NOMO-1 treated with DMSO at 0.1 percent for 48 hours (cell line): ENCODE results near the gene LIF.
"Not testable (repeated sequence)": the region's sequence is repeated elsewhere in the genome, so short reads cannot be mapped to it uniquely, and the experiment has no call there.

Experiments
- DNase-seq: peaks from one replicate; lab custom pipeline; 2025; ENCODE audit not compliant: unreplicated experiment; lab: John Stamatoyannopoulos, UW

Gene LIF

DNA sequence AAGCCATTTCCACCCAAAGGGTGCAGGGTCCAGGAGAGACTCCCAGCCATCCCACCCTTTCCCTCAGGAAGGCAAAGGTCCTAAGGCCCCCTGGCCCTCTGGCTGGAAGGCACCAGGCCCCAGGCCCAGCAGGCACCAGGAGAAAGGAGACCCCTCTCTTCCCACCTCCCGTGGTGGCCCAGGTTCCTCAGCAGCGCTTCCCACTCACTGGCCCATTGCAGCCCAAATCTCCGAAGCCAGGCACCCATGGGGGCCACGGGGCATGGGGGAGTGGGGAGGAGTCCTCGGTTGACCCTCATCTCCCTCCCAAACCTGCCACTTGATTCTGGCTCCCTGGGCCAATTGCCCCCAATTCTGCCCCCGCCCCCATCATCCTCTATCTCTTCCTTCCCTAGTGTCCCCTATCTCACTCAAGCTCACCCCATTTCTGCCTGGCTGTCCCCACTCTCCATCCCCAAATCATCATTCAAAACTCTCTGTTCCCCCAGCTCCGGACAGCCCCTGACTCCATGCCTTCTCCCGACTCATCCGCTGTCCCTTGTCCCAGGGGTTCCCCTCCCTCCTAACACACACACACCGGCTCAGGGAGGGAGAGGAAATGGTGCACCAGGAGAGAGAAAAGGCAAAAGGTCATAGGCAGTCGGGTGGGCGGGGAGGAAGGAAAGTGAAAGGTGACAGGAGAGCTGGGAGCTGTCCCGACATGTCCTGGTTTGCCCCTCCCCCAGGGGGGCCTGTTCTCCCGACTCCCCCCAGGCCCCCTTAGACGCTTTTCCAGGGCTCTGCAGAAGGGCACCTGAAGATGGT is 1.2 kb downstream of the LIF start:
- no peak for DNase-seq

DNA sequence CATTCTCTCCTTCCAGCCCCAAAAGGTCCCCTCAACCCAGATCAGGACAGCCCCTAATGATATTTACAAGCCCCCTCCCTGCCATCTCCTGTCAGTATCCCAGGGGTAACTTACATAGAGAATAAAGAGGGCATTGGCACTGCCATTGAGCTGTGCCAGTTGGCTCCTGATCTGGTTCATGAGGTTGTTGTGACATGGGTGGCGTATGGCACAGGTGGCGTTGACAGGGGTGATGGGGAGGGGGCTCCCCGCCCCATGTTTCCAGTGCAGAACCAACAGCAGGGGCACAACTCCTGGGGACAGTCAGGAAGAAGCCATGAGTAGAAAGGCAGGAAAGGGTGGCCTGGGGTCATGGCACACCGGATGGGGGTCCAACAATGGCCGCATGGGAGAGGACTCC is 1.9 kb downstream of the LIF start:
- no peak for DNase-seq

DNA sequence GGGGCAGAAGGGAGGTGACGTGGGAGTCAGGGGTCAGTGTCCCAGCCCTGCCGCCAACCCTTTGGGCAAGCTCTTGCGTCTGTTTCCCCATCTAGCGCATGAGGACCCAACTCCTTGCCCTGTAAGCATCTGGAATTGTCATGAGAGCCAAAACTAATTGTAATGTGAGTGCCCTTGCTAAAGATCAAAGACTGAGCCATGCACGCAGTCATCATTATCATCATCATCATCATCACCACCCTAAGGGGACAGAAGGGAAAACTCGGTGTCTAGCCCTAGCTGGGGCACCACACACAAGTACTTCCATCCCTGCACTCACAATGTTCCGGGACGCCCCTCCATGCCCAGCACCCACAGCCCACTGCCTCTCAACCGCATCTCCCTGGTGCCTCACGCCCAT is 2.5 kb downstream of the LIF start:
- no peak for DNase-seq

DNA sequence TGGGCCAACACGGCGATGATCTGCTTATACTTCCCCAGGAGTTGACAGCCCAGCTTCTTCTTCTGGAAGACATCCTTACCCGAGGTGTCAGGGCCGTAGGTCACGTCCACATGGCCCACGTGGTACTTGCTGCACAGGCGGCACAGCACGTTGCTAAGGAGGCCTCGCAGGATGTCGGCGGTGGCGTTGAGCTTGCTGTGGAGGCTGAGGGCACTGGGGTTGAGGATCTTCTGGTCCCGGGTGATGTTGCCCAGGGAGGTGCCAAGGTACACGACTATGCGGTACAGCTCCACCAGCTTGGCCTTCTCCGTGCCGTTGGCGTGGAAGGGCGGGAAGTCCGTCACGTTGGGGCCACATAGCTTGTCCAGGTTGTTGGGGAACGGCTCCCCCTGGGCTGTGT is 2.9 kb downstream of the LIF start:
- DNase-seq: no peak

DNA sequence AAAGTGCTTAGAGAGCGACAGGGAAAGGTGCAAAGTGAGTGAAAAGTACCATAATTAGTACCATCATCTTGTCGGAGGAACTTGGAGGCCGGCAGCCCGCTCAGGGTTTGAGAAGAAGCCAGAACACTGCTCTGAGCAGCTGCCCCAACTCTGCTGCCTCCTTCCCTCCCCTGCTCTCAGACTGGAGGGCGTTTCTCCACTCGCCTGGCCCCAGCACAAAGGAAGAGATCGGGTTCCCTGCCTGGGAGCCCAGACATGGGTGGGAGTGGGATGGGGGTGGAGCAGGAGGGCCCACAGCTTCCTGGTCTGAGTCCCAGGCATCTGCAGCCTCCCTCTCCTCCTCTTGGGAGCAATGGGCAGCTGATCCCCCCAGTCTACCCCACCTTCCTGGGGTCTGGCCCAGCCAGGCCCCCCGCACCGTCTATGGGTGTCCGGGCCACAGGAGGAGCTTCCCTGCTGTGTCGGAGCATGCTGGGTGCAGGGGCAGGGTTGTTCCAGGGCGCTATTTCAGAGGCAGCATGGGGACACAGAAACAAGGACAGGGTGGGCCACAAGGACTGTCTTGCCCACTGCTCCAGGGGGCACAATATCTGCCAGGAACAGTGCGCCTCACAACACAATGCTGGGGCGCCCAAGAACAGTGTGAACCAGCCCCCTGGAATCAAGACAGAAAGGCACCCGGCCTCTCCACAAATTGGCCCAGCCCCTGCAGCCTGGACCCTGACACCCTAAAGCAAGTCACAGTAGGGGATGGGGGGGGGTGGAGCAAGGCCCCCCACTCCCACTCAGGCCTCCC is 4.8 kb downstream of the LIF start:
- no peak for DNase-seq

DNA sequence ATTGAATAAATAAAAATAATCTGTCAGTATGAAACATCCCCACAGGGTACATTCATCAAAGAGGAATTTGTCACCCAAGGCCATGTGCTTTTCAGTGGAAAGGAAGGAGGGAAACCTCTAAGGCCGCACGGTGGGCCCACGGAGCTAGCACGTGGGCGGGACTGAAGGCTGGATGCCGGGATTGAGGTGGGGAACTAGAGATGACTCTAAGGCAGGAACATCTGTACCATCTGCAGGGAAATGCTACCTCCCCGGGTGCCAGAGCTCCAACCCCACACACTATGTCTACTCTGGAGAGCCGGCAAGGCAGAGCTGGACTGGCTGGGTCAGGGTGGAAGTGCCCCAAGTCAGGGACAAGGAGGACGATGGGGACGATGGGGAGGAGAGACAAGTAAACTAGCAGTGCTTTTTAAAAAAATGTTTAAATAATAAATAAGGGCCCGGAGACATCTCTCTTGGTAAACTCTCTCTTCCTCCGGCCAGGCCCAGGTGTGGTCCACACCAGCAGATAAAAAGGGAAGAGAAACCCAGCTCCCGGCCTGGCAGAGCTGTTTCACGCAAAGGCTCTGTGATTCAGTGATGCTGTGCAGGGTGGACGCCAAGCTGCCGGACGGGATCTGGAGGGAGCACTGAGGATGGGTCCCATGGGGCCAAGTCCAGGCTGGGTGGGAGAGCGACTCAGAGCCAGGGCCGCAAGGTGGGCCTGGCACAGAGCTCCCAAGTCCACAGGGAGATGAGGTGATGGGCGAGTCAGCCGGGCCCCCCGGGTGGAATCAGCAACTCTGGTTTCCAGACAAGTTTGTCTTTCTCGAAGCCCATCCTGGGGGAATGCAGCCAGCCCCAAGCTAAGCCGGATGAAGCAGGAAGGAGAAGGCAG is 5.8 kb downstream of the LIF start:
- peak; percentile 34 for DNase-seq

DNA sequence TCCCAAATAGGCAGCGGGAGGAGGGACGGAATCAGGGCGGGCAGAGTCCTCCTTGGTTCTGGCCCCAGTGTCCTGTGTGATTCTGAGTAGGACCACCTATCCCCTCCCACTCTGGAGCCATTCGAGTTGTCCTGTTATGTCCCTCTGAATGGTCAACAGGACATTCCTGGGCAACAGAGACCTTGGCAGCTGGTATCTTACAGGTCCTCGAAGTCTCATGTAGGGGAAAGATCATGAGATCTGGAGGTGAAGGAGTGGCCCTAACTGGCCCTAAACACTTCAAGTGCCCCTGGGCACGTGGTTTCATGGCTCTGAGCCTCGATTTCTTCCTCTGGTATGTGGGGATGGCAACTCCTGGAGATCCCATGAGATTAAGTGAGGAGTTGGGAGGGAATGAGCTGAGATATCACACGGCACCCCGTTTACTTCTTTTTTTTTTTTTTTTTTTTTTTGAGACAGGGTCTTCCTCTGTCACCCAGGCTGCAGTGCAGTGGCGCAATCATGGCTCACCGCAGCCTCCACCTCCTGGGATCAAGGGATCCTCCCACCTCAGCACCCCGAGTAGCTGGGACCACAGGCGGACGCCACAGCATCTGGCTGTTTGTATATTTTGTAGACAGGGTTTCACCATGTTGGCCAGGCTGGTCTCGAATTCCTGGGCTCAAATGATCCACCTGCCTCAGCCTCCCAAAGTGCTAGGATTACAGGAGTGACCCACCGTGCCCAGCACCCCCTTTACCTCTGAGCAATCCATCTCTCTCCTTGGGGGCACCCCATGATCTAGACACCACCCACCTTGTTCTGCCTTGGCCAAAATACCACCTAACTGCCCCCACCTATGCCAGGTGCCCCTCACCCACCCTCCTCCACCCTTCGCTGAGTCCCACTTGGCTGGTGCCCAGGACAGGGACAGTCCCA is 6.8 kb downstream of the LIF start:
- DNase-seq: no peak

DNA sequence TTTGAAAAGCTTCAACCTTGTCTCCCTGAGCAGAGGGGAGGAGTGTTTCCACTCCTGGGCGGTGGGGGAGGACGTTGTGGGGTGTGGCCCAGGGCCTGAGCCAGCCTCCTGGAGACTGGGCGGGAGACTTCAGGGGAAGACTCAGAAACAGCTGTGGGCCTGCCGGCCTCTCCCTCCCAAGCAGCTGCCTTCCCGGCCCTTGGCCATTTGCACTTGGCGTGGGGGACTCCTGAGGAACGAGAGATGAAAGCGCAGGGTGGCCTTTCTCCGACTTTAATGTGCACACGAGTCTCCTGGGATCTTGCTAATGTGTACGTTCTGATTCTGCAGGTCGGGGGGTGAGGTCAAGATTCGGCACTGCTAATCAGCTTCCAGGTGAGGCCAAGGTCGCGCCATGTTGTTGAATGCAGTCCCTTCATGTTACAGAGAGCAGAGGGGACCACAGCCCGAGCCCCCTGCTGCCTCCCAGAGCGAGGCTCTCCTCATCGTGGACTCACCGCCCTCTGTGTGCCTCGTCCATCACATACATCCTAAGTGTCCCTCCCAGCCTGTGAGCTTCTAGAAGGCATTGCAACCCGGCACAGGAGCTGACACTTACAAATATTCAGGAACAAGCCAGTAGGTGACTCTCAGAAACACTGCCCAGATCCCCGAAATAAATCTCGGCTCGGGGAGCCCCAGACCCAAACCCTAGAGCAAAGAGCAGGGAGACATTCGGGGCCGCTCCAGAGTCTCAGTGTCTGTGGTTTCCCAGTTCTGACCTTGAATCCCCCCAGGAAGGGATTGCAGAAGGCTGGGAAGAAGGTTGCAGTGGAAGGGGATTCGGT is 7.7 kb downstream of the LIF start:
- DNase-seq: no peak

DNA sequence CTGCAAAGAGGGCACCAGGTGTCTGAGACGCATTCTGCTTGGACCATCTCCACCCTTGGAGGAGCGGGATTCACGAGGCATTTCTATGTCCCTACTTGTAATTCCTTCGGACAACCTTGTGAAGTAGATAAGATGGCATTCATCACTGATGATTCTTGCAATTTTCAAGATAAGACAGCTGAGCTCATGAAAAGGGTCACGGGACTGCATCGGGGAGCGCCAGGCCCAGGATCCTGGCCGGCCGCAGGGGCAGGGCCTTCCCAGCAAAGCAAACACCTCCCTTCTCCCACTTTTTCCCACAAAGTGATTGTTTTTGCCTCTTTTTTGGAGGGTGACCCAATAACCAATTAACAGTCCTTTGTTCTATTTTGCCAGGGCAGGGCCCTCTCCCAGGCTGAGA is 8.4 kb downstream of the LIF start:
- no peak for DNase-seq

DNA sequence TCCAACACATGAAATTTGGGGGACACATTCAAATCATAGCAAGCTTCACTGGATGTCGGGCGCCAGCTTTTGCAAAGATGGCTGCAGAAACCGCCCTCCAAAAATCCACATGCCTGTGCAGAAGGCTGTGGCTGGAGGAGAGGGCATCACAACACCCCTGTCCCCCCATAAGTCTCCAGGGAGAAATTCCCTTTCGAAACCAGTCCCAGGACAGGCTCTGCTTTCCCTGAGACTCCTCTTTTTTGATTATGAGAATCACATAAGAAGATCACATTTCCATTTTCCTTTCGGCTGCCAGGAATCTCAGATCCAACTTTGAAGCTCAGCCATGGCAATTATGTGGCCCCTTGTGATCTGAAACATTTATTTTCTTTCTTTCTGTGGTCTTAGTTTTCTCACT is 9.7 kb downstream of the LIF start:
- DNase-seq: no peak

DNA sequence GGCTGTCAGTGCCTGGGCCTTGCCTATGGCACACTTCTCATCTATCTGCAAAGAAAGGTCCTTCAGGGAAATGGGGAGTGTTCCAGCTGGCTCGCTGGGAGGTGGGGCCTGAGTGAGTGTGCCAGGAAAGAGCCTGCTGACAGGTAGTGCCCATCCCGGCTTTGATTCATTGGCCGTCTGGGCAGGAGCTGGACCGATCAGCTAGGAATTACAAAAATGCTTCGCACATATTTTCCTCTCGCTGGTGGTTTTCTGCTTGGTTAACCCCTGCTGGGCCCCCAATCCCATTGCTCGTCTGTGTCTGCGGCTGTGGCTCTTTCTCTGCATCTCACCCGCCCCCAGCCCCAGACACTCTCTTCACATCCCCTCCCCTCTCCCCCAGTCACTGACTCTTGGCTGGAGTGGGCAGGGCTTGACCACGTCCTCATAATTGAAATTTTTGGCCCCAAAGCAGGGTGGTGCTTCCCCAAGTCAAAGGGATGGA is 10.8 kb downstream of the LIF start:
- DNase-seq: no peak

DNA sequence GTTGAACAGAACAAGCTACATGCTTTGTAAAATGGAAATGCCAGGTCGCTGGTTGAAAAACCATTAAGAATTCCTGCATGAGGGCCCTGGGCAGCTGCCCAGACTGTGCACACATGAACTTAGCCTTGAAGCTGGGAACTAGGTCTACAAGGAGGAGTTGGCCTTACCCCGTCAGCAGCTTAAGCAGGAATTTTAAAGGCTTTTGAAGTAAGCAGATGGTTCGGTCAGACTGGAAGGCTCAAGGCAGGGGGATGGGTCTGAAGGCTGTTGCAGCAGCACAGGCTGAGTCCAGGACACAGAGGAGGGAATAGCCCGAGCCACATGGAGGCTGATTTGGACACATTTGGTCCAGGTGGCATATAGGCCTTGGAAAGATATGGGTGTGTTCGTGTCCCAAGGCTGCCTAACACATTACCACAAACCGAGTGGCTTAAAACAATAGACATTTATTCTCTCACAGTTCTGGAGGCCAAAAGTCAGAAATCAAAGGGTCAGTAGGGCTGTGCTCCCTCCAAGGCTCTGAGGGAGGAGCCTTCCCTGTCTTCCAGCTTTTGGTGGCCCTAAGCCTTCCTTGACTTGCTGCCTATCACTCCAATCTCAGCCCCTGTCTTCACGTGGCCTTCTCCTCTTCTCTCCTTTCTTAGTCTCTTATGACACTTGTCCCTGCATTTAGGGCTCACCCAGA is 11.6 kb downstream of the LIF start:
- DNase-seq: no peak

DNA sequence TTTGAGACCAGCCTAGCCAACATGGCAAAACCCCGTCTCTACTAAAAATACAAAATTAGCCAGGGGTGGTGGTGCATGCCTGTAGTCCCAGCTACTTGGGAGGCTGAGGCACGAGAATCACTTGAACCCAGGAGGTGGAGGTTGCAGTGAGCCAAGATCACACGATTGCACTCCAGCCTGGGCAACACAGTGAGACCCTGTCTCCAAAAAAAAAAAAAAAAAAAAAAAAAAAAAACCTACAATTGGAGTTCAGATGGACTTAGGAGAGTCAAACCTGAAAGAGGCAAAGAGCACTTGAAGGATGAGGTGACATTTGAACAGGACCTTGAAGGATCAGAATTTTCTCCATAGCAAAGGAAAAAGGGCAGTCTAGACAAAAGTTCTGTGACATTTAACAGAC is 12.2 kb downstream of the LIF start:
- not testable (repeated sequence) for DNase-seq

DNA sequence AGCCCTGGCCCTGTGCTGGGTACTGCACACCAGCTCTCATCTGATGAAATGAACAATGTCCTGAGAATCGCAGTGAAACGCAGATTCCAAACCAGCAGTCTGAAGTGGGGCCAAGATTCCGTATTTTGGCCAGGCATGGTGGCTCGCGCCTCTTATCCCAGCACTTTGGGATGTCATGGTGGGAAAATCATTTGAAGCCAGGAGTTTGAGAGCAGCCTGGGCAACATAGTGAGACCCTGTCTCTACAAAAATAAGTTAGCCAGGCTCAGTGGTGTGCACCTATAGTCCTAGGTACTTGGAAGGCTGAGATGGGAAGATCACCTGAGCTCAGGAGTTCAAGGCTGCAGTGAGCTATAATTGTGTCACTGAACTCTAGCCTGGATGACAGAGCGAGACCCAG is 13.0 kb downstream of the LIF start:
- no peak for DNase-seq

DNA sequence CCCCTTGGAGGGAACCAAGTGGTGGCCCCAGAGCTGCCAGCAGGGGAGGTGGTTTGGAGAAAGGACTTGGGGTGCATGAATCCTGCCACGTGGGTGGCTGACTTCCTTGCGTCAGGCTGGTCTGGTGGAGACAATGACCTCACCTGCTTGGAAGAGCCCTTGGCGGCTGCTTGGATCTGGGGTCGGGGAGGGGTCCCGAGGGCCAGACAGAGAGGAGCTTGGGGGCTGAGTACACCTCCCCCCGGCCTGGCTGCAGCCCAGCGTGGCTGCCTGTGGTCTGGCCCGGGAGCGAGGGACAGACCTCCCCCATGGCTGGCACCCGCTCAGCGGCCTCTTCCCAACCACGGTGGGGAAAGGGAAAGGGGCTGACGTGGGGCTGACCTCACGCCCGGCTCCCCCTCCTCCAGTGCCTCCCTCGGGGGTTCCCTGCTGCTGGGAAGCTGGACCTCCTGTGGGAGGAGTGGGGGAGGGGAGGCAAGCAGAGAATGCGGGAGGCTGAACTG is 13.8 kb downstream of the LIF start:
- no peak for DNase-seq

DNA sequence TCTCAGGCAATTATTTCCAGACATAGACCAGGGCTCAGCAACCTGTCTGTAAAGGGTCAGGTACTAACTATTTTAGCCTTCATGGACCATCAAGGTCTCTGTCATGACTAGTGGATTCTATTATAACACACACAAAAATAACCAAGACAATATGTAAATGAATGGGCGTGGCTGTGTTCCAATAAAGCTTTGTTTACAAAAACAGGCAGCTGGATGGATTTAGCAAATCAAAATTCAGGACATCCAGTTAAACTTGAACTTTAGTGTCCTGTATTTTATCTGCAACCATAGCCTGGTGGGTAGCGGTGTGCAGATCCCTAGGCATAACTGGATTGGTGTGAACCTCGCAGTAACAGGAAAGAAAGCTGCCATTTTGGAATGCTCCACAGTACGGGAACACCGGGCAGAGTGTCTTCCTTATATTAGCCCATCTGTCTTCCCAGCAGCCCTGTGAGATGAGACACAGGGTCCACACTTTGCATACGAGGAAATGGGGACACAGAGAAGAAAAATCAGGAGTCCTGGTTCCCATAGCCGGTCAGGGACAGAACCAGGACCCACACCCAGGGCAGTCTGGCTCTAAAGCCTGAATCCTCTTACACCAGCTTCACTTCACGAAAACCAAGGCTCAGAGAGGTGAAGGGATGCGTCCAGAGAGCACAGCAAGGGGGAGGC is 15.6 kb downstream of the LIF start:
- DNase-seq: no peak

DNA sequence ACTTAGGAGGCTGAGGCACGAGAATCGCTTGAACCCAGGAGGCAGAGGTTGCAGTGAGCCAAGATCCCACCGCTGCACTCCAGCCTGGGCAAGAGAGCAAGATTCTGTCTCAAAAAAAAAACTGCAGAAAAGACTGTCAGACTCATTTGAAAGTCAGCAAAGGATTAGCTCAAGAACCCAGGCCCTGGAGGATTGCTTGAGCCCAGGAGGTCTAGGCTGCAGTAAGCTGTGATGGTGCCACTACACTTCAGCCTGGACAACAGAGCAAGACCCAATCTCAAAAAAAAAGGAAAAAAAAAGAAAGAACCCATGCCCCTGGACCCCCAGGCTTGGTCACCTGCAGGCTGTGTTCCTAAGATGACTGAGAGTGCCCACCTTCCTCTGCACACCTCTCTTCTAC is 16.2 kb downstream of the LIF start:
- DNase-seq: no peak
